ENCODE results near the gene CHST9.
"Not testable (repeated sequence)": the region's sequence is repeated elsewhere in the genome, so short reads cannot be mapped to it uniquely, and the experiment has no call there.

DNA sequence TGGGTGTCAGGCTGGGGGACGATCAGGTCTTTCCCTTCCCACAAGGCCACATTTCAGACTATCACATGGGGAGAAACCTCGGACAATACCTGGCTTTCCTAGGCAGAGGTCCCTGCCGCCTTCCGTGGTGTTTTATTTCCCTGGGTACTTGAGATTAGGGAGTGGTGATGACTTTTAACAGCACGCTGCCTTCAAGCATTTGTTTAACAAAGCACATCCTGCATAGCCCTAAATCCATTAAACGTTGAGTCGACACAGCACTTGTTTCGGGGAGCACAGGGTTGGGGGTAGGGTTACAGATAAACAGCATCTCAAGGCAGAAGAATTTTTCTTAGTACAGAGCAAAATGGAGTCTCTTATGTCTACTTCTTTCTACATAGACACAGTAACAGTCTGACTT lies 257.3 kb downstream of the CHST9 start:
- TF ChIP-seq, protein P1, sequence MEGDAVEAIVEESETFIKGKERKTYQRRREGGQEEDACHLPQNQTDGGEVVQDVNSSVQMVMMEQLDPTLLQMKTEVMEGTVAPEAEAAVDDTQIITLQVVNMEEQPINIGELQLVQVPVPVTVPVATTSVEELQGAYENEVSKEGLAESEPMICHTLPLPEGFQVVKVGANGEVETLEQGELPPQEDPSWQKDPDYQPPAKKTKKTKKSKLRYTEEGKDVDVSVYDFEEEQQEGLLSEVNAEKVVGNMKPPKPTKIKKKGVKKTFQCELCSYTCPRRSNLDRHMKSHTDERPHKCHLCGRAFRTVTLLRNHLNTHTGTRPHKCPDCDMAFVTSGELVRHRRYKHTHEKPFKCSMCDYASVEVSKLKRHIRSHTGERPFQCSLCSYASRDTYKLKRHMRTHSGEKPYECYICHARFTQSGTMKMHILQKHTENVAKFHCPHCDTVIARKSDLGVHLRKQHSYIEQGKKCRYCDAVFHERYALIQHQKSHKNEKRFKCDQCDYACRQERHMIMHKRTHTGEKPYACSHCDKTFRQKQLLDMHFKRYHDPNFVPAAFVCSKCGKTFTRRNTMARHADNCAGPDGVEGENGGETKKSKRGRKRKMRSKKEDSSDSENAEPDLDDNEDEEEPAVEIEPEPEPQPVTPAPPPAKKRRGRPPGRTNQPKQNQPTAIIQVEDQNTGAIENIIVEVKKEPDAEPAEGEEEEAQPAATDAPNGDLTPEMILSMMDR (IDR thresholded peaks at IDR 0.05; ENCODE audit: poor library complexity): not testable (repeated sequence)
- TF ChIP-seq EZH2 (IDR thresholded peaks at IDR 0.05; ENCODE audit: borderline replicate concordance); EZH2phosphoT487 (IDR thresholded peaks at IDR 0.05; ENCODE audit: low read depth, severe bottlenecking, unreplicated experiment): not testable (repeated sequence)

All from hepatocyte (in vitro differentiated cells).